GM23338 (cell line): ENCODE results near the gene HIC2.
"Not testable (repeated sequence)": the region's sequence is repeated elsewhere in the genome, so short reads cannot be mapped to it uniquely, and the experiment has no call there.

Source experiments
- CREB1 ChIP-seq: fragments of 250-450 bp; sonication (Bioruptor Pico); IDR thresholded peaks from 2 replicates; pipeline ENCODE4 v1.5.0; 2020; ENCODE audit warnings: low read depth, mild to moderate bottlenecking, moderate library complexity
- CTCF ChIP-seq, 2 experiments: fragments of 200-600 bp in 1 of 2; sonication (generic) in 1 of 2; conservative IDR thresholded peaks; 2 replicates each; pipeline versions ENCODE4 v1.5.1 to v1.6.1; 2016 to 2017; ENCODE audit warnings: antibody characterized with exemption in 2 of 2, low read depth in 2 of 2, mild to moderate bottlenecking in 2 of 2, moderate library complexity in 1 of 2
- EZH2 ChIP-seq: fragments of 200-600 bp; sonication (generic); IDR thresholded peaks from one replicate; pipeline ENCODE4 v1.8.0; 2017; ENCODE audit warnings: antibody characterized with exemption, mild to moderate bottlenecking, low read depth; ENCODE audit not compliant: unreplicated experiment
- EZH2phosphoT487 ChIP-seq: fragments of 200-600 bp; sonication (generic); IDR thresholded peaks from one replicate; pipeline ENCODE4 v1.8.1; 2018; ENCODE audit warnings: antibody characterized with exemption; ENCODE audit not compliant: unreplicated experiment
- JUNB ChIP-seq: IDR thresholded peaks from one replicate; pipeline ENCODE4 v1.6.1; 2016; ENCODE audit warnings: antibody characterized with exemption; ENCODE audit not compliant: unreplicated experiment
- NANOG ChIP-seq: IDR thresholded peaks from 2 replicates; pipeline ENCODE4 v1.6.1; 2016; ENCODE audit warnings: antibody characterized with exemption, borderline replicate concordance
- POLR2AphosphoS5 ChIP-seq: IDR thresholded peaks from 2 replicates; pipeline ENCODE4 v1.6.1; 2016; ENCODE audit warnings: antibody characterized with exemption, low read depth
- REST ChIP-seq: IDR thresholded peaks from one replicate; pipeline ENCODE4 v1.6.1; 2018; ENCODE audit warnings: antibody characterized with exemption; ENCODE audit not compliant: unreplicated experiment
- ZNF114 ChIP-seq: fragments of 250-450 bp; sonication (Bioruptor Pico); IDR thresholded peaks from 2 replicates; pipeline ENCODE4 v1.5.0; 2020; ENCODE audit warnings: mild to moderate bottlenecking, moderate library complexity
- ZNF331 ChIP-seq: fragments of 250-450 bp; sonication (Bioruptor Pico); IDR thresholded peaks from 2 replicates; pipeline ENCODE4 v1.5.0; 2020; ENCODE audit warnings: low read depth, mild to moderate bottlenecking, moderate library complexity

- not testable (repeated sequence) for TF ChIP-seq CTCF (conservative IDR thresholded peaks at IDR 0.05; ENCODE audit: low read depth in 2 of 2); REST; EZH2; EZH2phosphoT487; POLR2AphosphoS5; JUNB; ZNF114 (CRISPR knock-in tag); CREB1 (CRISPR knock-in tag); NANOG; ZNF331 (CRISPR knock-in tag)
Observed at GRCh38 chr22:21434378-21435233, 17.4 kb downstream of the HIC2 start.
